DOHH2 (cell line): ENCODE results near the gene RUNX2.

ENCODE experiments used
- H3F3A ChIP-seq: fragments of 200-600 bp; sonication (generic), shearing (Covaris generic); 2 replicates; pipeline ENCODE4 v1.6.0; 2016; ENCODE audit warnings: antibody characterized with exemption, mild to moderate bottlenecking; ENCODE audit not compliant: control insufficient read depth, insufficient read depth
- H3K27ac ChIP-seq: fragments of 200-600 bp; sonication (generic); 2 replicates; pipeline ENCODE4 v1.5.1; 2014; ENCODE audit warnings: low read depth, mild to moderate bottlenecking, low read length, moderate library complexity
- H3K27me3 ChIP-seq: fragments of 200-600 bp; sonication (generic); 2 replicates; pipeline ENCODE4 v1.6.1; 2014; ENCODE audit warnings: mild to moderate bottlenecking, low read length, mixed read lengths; ENCODE audit not compliant: control insufficient read depth
- H3K36me3 ChIP-seq: fragments of 200-600 bp; sonication (generic); 2 replicates; pipeline ENCODE4 v1.6.1; 2014; ENCODE audit warnings: mild to moderate bottlenecking, low read length, moderate library complexity, mixed read lengths; ENCODE audit not compliant: control insufficient read depth
- H3K4me1 ChIP-seq: fragments of 200-600 bp; sonication (generic); 2 replicates; pipeline ENCODE4 v1.6.1; 2014; ENCODE audit warnings: mild to moderate bottlenecking, low read length, mixed read lengths; ENCODE audit not compliant: control insufficient read depth
- H3K4me2 ChIP-seq: fragments of 200-600 bp; sonication (generic); 2 replicates; pipeline ENCODE4 v1.6.0; 2014; ENCODE audit warnings: mild to moderate bottlenecking, low read length, moderate library complexity
- H3K4me3 ChIP-seq: fragments of 200-600 bp; sonication (generic); 2 replicates; pipeline ENCODE4 v1.5.1; 2014; ENCODE audit warnings: mild to moderate bottlenecking, low read length, mixed read lengths
- H3K79me2 ChIP-seq: fragments of 200-600 bp; sonication (generic); 2 replicates; pipeline ENCODE4 v1.6.1; 2014; ENCODE audit warnings: mild to moderate bottlenecking, low read length, mixed read lengths; ENCODE audit not compliant: control insufficient read depth
- H3K9me2 ChIP-seq: fragments of 200-600 bp; sonication (generic); replicated peaks from 2 replicates; pipeline ENCODE4 v1.6.1; 2014; ENCODE audit warnings: mild to moderate bottlenecking, low read length, mixed read lengths; ENCODE audit not compliant: control insufficient read depth
- H3K9me3 ChIP-seq: fragments of 200-600 bp; sonication (generic); 2 replicates; pipeline ENCODE4 v1.6.1; 2014; ENCODE audit warnings: antibody characterized with exemption, low read length, mixed read lengths; ENCODE audit not compliant: control insufficient read depth, insufficient read depth
- H4K20me1 ChIP-seq: fragments of 200-600 bp; sonication (generic); 2 replicates; pipeline ENCODE4 v1.6.0; 2014; ENCODE audit warnings: low read depth, mild to moderate bottlenecking, antibody characterized with exemption, low read length, moderate library complexity; ENCODE audit not compliant: control insufficient read depth, insufficient read depth
- EZH2phosphoT487 ChIP-seq: fragments of 200-600 bp; sonication (generic); IDR thresholded peaks from 2 replicates; pipeline ENCODE4 v1.6.1; 2017; ENCODE audit warnings: borderline replicate concordance, mild to moderate bottlenecking, antibody characterized with exemption, low read length, moderate library complexity, mixed read lengths
- TF ChIP-seq, protein P1 (sequence below): fragments of 200-600 bp; sonication (generic); IDR thresholded peaks from one replicate; pipeline ENCODE4 v1.5.1; 2014; ENCODE audit warnings: antibody characterized with exemption, mild to moderate bottlenecking, low read depth, low read length; ENCODE audit not compliant: poor library complexity, severe bottlenecking

Gene RUNX2

DNA sequence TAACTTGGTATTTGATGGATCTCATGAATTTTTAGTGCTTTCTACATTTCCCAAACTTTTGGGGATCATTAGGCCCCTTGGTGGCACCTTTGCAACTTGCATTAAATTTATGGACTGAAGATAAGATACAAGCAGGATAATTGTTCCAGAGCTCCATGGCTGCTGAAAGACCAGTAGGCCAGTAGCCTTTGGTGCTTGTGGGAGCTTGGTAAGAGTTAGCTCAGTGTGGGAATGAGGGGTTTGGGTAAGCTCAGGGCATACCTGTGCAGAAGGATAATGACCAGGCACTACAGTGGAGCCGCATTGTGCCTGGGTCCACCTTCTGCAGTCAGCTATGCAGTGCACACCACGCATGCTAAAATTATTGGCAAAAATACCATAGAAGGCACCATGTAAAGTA lies 290.1 kb downstream of the RUNX2 start:
- no peak for TF ChIP-seq EZH2phosphoT487
- TF ChIP-seq, protein P1, sequence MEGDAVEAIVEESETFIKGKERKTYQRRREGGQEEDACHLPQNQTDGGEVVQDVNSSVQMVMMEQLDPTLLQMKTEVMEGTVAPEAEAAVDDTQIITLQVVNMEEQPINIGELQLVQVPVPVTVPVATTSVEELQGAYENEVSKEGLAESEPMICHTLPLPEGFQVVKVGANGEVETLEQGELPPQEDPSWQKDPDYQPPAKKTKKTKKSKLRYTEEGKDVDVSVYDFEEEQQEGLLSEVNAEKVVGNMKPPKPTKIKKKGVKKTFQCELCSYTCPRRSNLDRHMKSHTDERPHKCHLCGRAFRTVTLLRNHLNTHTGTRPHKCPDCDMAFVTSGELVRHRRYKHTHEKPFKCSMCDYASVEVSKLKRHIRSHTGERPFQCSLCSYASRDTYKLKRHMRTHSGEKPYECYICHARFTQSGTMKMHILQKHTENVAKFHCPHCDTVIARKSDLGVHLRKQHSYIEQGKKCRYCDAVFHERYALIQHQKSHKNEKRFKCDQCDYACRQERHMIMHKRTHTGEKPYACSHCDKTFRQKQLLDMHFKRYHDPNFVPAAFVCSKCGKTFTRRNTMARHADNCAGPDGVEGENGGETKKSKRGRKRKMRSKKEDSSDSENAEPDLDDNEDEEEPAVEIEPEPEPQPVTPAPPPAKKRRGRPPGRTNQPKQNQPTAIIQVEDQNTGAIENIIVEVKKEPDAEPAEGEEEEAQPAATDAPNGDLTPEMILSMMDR, result no peak
- Histone ChIP-seq H3K27ac (no peak overlapping the region), H3K4me1 (peaks cover 11% of the 10 kb centered on the region), H3K9me2 (no peaks in the 10 kb centered on the region), H3K27me3 (peaks cover 9% of the 10 kb centered on the region), H3K9me3 (no peaks in the 10 kb centered on the region), H3K79me2 (no peaks in the 10 kb centered on the region), H3K4me3 (no peak overlapping the region), H3K4me2 (no peak overlapping the region), H4K20me1 (no peaks in the 10 kb centered on the region), H3F3A (no peaks in the 10 kb centered on the region), H3K36me3 (no peaks in the 10 kb centered on the region)

DNA sequence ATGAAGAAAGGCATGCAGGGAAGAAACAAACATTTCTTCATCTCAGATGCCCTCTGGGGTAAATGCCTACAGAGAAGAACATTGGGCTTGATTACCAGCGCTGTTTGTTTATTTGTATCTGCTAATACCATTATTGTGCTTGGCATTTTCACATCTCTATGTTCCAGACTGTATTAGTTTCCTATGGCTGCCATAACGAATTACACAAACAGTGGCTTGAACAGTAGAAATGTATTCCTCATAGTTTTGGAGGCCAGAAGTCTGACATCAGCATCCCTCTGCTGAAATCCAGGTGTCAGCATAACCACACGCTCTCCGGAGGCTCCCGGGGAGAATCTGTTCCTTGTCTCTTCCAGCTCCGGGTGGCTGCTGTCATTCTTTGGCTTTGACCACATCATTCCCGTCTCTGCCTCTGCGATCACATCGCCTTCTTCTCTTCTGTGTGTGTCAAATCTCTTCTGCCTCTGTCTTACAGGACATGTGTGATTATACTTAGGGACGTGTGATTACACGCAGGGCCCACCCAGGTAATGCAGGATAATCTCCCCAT lies 291.2 kb downstream of the RUNX2 start:
- no peaks in the 10 kb centered on the region for H3K79me2 ChIP-seq
- peaks cover 9% of the 10 kb centered on the region for H3K27me3 ChIP-seq
- H3K9me2 ChIP-seq, result no peaks in the 10 kb centered on the region
- no peaks in the 10 kb centered on the region for H3K9me3 ChIP-seq
- no peak overlapping the region for H3K4me2 ChIP-seq
- no peak overlapping the region for H3K4me3 ChIP-seq
- peaks cover 11% of the 10 kb centered on the region for H3K4me1 ChIP-seq
- no peak overlapping the region for H3K27ac ChIP-seq
- TF ChIP-seq, protein P1, result no peak
- TF ChIP-seq EZH2phosphoT487, result no peak
- no peaks in the 10 kb centered on the region for H4K20me1 ChIP-seq
- H3K36me3 ChIP-seq, result no peaks in the 10 kb centered on the region
- H3F3A ChIP-seq, result no peaks in the 10 kb centered on the region

DNA sequence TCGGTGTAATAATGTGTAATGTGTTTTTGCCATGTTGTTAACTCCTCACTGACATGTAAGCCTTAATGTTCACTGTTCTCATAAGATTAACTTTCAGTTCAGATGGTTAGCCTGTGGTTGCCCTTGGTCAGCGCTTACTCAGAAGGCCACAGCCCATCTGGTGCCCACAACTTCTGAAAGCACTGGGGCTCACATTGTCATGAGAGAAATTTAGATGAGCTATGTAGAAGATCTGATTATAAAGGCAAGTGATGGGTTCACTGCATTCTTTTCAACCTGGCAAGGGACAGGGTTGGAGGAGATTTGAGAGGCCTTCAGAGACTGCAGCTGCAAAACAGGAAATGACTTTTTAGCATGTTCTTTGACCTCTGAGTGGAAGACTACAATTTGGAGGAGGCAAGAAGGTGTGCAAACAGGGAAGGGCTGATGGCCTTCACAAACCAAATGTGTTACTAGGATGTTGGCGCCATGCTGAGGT lies 291.9 kb downstream of the RUNX2 start:
- H4K20me1 ChIP-seq, result no peaks in the 10 kb centered on the region
- H3F3A ChIP-seq, result no peaks in the 10 kb centered on the region
- no peak overlapping the region for H3K4me3 ChIP-seq
- H3K9me3 ChIP-seq, result no peaks in the 10 kb centered on the region
- no peaks in the 10 kb centered on the region for H3K9me2 ChIP-seq
- H3K36me3 ChIP-seq, result no peaks in the 10 kb centered on the region
- peak overlapping the region; percentile 25 for H3K4me2 ChIP-seq
- TF ChIP-seq, protein P1, result no peak
- no peak for TF ChIP-seq EZH2phosphoT487
- peaks cover 11% of the 10 kb centered on the region for H3K4me1 ChIP-seq
- no peaks in the 10 kb centered on the region for H3K79me2 ChIP-seq
- peaks cover 9% of the 10 kb centered on the region for H3K27me3 ChIP-seq
- no peak overlapping the region for H3K27ac ChIP-seq

DNA sequence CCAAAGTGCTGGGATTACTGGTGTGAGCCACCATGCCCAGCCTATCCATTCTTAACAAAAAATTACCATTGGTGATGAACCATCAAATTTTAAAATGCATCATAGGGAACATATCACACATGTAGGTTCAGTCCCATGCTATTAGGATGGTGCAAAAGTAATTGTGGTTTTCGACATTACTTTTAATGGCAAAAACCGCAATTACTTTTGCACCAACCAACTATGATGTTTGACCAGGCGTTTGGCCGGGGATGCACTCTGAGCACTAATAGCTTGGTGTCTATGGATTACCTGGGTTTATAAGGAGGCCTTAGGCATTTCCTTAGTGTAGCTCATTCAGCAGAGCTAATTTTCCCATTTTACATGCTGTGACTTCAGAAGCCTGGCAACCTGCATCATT lies 296.1 kb downstream of the RUNX2 start:
- H3K36me3 ChIP-seq, result no peaks in the 10 kb centered on the region
- TF ChIP-seq, protein P1, result no peak
- no peak for TF ChIP-seq EZH2phosphoT487

More for the DNA sequence above, 296.1 kb downstream of the RUNX2 start:
- peaks cover 11% of the 10 kb centered on the region for H3K4me1 ChIP-seq
- H3K9me2 ChIP-seq, result no peaks in the 10 kb centered on the region
- H3K4me2 ChIP-seq, result no peak overlapping the region
- H3F3A ChIP-seq, result no peaks in the 10 kb centered on the region
- no peak overlapping the region for H3K4me3 ChIP-seq
- H4K20me1 ChIP-seq, result no peaks in the 10 kb centered on the region
- H3K79me2 ChIP-seq, result no peaks in the 10 kb centered on the region
- H3K9me3 ChIP-seq, result no peaks in the 10 kb centered on the region
- H3K27me3 ChIP-seq, result no peaks in the 10 kb centered on the region
- H3K27ac ChIP-seq, result no peak overlapping the region
